Neutrophil (primary cell): ENCODE results near the gene ENDOV.

Experiments
- H3K27ac ChIP-seq: fragments of 200-600 bp; sonication (generic); 2 replicates; pipeline ENCODE4 v1.5.1; 2016; ENCODE audit warnings: mild to moderate bottlenecking, moderate library complexity
- H3K27me3 ChIP-seq: fragments of 200-600 bp; sonication (generic); 2 replicates; pipeline ENCODE4 v1.6.0; 2016; ENCODE audit warnings: mild to moderate bottlenecking
- H3K36me3 ChIP-seq: fragments of 200-600 bp; sonication (generic); 2 replicates; pipeline ENCODE4 v1.5.1; 2017
- H3K4me1 ChIP-seq, 2 experiments: fragments of 200-600 bp in 1 of 2; sonication (generic) in 1 of 2; 1 replicate in 1 of 2; 2 replicates in 1 of 2; pipeline versions ENCODE4 v1.5.1 to v1.6.1; 2013 to 2016; ENCODE audit warnings: low read depth in 1 of 2, low read length in 1 of 2, mild to moderate bottlenecking in 1 of 2, moderate library complexity in 1 of 2; ENCODE audit not compliant: control insufficient read depth in 1 of 2, insufficient read depth in 1 of 2
- H3K4me3 ChIP-seq, 2 experiments: fragments of 200-600 bp in 1 of 2; sonication (generic) in 1 of 2; 1 replicate in 1 of 2; 2 replicates in 1 of 2; pipeline ENCODE4 v1.5.1; 2013 to 2016; ENCODE audit warnings: low read depth in 1 of 2, low read length in 1 of 2, mild to moderate bottlenecking in 1 of 2, moderate library complexity in 1 of 2
- H3K9me3 ChIP-seq: fragments of 200-600 bp; sonication (generic); 2 replicates; pipeline ENCODE4 v1.5.1; 2016
- CTCF ChIP-seq: fragments of 200-600 bp; sonication (generic); IDR thresholded peaks from 2 replicates; pipeline ENCODE4 v1.5.1; 2016; ENCODE audit warnings: antibody characterized with exemption

The ENDOV gene

GRCh38 chr17:80423536-80424225 lies 8.7 kb downstream of the ENDOV start:
- H3K27me3 ChIP-seq: no peaks in the 10 kb centered on the region
- H3K27ac ChIP-seq: no peak overlapping the region
- H3K4me3 ChIP-seq: no peak overlapping the region
- H3K9me3 ChIP-seq: no peaks in the 10 kb centered on the region
- peaks cover 7% of the 10 kb centered on the region for H3K36me3 ChIP-seq
- peaks cover 0 to 5% of the 10 kb centered on the region in 2 experiments for H3K4me1 ChIP-seq
- no peak for TF ChIP-seq CTCF

- Histone ChIP-seq H3K4me3 (no peak overlapping the region), H3K9me3 (no peaks in the 10 kb centered on the region), H3K4me1 (peaks cover 0 to 5% of the 10 kb centered on the region in 2 experiments), H3K27me3 (no peaks in the 10 kb centered on the region), H3K36me3 (peaks cover 7% of the 10 kb centered on the region), H3K27ac (no peak overlapping the region)
- TF ChIP-seq CTCF: no peak
Observed at GRCh38 chr17:80424261-80424660, 9.3 kb downstream of the ENDOV start.

GRCh38 chr17:80424878-80425765 lies 10.2 kb downstream of the ENDOV start:
- Histone ChIP-seq H3K27me3 (no peaks in the 10 kb centered on the region), H3K9me3 (no peaks in the 10 kb centered on the region), H3K36me3 (peaks cover under 1% of the 10 kb centered on the region), H3K27ac (no peak overlapping the region), H3K4me1 (peaks cover 0 to 5% of the 10 kb centered on the region in 2 experiments), H3K4me3 (no peak overlapping the region)
- TF ChIP-seq CTCF: no peak

GRCh38 chr17:80425835-80426426 lies 11.0 kb downstream of the ENDOV start:
- Histone ChIP-seq H3K4me1 (peaks cover 0 to 5% of the 10 kb centered on the region in 2 experiments), H3K9me3 (no peaks in the 10 kb centered on the region), H3K27me3 (no peaks in the 10 kb centered on the region), H3K36me3 (no peaks in the 10 kb centered on the region), H3K4me3 (no peak overlapping the region), H3K27ac (no peak overlapping the region)
- no peak for TF ChIP-seq CTCF

GRCh38 chr17:80426671-80427326 lies 11.8 kb downstream of the ENDOV start:
- H3K9me3 ChIP-seq: no peaks in the 10 kb centered on the region
- peaks cover 0 to 5% of the 10 kb centered on the region in 2 experiments for H3K4me1 ChIP-seq
- H3K27ac ChIP-seq: no peak overlapping the region
- H3K4me3 ChIP-seq: no peak overlapping the region
- H3K27me3 ChIP-seq: no peaks in the 10 kb centered on the region
- no peaks in the 10 kb centered on the region for H3K36me3 ChIP-seq
- peak; percentile 93 for TF ChIP-seq CTCF
